ENCODE measurements around the gene POMC. TPM values are rescaled to one million over a fixed set of nuclear protein-coding genes. Genes with fewer than 3 reads are reported as not detected.

The POMC gene
- total RNA-seq, 3 donors from 2014 or later: 2.8 to 10.7 (median 2.9) TPM

DNA sequence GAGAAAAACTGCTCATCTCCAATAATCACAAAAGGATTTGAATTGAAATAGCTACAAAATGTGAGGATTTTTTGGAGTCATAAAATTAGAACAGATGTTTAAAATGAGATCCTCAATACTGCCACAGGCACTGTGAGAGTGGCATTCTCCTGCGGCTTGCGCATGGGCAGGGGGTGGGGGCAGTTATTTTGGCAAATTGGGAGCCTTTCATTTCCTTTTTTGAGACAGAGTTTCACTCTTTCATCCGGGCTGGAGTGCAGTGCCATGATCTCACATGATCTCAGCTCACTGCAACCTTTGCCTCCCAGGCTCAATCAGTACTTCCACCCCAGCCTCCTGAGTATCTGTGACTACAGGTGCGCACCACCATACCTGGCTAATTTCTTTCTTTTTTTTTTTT is 42.4 kb downstream of the POMC start:
- Histone ChIP-seq H3K9me3 (no peaks in the 10 kb centered on the region), H3K4me3 (no peak overlapping the region), H3K27me3 (peaks cover 0 to 3% of the 10 kb centered on the region in 2 donors), H3K36me3 (no peaks in the 10 kb centered on the region), H3K27ac (no peak overlapping the region), H3K4me1 (no peaks in the 10 kb centered on the region)
- TF ChIP-seq POLR2A (IDR thresholded peaks at IDR 0.05) (no peak), POLR2AphosphoS5 (IDR thresholded peaks at IDR 0.05) (no peak)
- TF ChIP-seq, protein P1, sequence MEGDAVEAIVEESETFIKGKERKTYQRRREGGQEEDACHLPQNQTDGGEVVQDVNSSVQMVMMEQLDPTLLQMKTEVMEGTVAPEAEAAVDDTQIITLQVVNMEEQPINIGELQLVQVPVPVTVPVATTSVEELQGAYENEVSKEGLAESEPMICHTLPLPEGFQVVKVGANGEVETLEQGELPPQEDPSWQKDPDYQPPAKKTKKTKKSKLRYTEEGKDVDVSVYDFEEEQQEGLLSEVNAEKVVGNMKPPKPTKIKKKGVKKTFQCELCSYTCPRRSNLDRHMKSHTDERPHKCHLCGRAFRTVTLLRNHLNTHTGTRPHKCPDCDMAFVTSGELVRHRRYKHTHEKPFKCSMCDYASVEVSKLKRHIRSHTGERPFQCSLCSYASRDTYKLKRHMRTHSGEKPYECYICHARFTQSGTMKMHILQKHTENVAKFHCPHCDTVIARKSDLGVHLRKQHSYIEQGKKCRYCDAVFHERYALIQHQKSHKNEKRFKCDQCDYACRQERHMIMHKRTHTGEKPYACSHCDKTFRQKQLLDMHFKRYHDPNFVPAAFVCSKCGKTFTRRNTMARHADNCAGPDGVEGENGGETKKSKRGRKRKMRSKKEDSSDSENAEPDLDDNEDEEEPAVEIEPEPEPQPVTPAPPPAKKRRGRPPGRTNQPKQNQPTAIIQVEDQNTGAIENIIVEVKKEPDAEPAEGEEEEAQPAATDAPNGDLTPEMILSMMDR (IDR thresholded peaks at IDR 0.05): no peak
- intact Hi-C loops (cut with DNase I; ENCODE audit: low total_unique reads): no loop called here
- DNase-seq (ENCODE audit: low spot score in 2 of 2): no peak

DNA sequence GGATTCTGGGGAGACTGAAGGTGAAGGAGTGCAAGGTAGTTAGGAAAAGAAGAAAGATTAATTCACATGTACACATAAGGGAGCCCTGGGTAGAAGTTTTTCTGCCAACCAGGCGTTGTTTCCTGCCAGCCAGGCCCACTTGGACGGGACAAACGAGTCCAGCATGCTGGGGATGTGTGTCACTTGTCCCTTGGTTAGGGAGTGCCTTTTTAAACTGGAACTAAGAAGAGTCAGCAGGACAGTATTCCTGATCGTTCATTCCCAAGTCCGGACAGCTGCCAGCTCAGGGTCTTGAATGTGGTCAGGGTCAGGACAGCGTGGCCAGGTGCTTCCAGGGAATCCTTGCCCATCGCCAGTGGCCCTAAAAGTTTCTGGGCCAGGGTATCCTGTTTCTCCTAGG is 43.2 kb downstream of the POMC start:
- H3K36me3 ChIP-seq: no peaks in the 10 kb centered on the region

DNA sequence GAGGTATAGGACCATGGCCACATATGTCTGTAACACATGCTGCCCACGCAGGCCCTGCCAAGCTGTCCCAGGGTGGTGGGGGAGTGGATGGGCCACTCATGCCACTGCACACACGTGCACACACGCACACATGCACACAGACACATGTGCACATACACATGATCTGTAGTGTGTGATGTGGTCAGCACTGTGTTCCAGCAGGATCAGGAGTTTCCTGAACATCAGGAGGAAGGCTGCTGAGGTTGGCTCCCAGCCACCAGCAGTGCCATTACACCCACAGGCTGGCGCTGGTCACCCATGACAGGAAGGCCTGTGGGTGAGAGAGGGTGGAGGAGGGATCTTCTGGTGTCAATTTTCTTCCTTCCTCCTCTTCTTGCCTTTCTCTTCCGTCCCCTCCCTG is 44.7 kb downstream of the POMC start:
- DNase-seq (ENCODE audit: low spot score in 2 of 2): no peak
- H3K36me3 ChIP-seq: no peaks in the 10 kb centered on the region
- H3K4me3 ChIP-seq: no peak overlapping the region
- intact Hi-C loops (cut with DNase I; ENCODE audit: low total_unique reads): no loop called here
- no peaks in the 10 kb centered on the region for H3K27me3 ChIP-seq
- TF ChIP-seq, protein P1 (IDR thresholded peaks at IDR 0.05): no peak
- no peak for TF ChIP-seq POLR2AphosphoS5 (IDR thresholded peaks at IDR 0.05)
- no peak for TF ChIP-seq POLR2A (IDR thresholded peaks at IDR 0.05)
- no peaks in the 10 kb centered on the region for H3K9me3 ChIP-seq
- H3K27ac ChIP-seq: no peak overlapping the region
- H3K4me1 ChIP-seq: no peaks in the 10 kb centered on the region

More for the DNA sequence above, 43.2 kb downstream of the POMC start:
- Histone ChIP-seq H3K4me3 (no peak overlapping the region), H3K27ac (no peak overlapping the region), H3K4me1 (no peaks in the 10 kb centered on the region), H3K9me3 (no peaks in the 10 kb centered on the region), H3K27me3 (no peaks in the 10 kb centered on the region)
- intact Hi-C loops (cut with DNase I; ENCODE audit: low total_unique reads): no loop called here
- no peak for DNase-seq (ENCODE audit: low spot score in 2 of 2)
- TF ChIP-seq, protein P1 (IDR thresholded peaks at IDR 0.05): no peak
- TF ChIP-seq POLR2A (IDR thresholded peaks at IDR 0.05) (no peak), POLR2AphosphoS5 (IDR thresholded peaks at IDR 0.05) (no peak)

DNA sequence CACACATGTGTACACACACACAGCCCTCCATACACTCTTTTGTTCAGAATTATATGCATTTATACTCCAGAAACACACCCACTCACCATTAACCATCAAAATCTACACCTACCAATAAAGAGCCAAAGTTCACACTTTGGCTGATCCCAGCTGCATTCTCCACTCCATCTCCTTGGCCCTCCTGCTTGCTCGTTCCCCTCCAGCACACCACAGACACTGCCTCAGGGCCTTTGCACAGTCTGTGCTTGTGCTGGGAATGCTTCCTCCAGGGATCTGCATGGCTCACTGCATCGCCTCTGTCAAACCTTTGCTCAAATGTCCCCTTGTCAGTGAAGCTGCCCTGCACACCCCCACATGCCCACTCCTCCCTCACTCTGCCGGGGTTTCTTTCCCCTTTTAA is 46.0 kb downstream of the POMC start:
- H3K4me3 ChIP-seq: no peak overlapping the region
- no peaks in the 10 kb centered on the region for H3K36me3 ChIP-seq
- intact Hi-C loops (cut with DNase I; ENCODE audit: low total_unique reads): no loop called here
- no peak overlapping the region for H3K27ac ChIP-seq
- H3K27me3 ChIP-seq: no peaks in the 10 kb centered on the region
- H3K9me3 ChIP-seq: no peaks in the 10 kb centered on the region
- DNase-seq (ENCODE audit: low spot score in 2 of 2): no peak
- H3K4me1 ChIP-seq: no peaks in the 10 kb centered on the region
- TF ChIP-seq POLR2AphosphoS5 (IDR thresholded peaks at IDR 0.05) (no peak), POLR2A (IDR thresholded peaks at IDR 0.05) (no peak)
- TF ChIP-seq, protein P1 (IDR thresholded peaks at IDR 0.05): no peak

DNA sequence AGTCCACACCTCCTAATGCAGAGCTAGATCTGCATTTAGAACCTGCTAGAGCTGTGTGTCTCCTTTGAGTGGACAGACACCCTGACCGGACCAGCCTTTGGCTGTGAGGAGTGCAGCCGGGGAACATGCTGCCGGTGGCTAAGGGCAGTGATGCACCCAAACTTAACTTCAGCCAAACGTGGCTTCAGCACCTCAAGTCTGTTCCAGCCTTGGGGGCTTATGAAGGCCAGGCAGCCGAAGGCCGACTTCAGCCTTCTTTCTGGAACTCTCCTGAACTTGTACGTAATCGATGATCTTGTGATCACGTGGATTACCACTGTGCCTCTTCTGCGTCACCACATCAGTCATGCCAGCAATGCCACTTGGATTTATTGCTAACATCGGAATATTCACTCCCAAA is 49.1 kb downstream of the POMC start:
- no peak for TF ChIP-seq POLR2AphosphoS5 (IDR thresholded peaks at IDR 0.05)
- no peak for TF ChIP-seq POLR2A (IDR thresholded peaks at IDR 0.05)
- TF ChIP-seq, protein P1 (IDR thresholded peaks at IDR 0.05): no peak
- no peaks in the 10 kb centered on the region for H3K27me3 ChIP-seq
- H3K36me3 ChIP-seq: no peaks in the 10 kb centered on the region
- no peaks in the 10 kb centered on the region for H3K4me1 ChIP-seq
- H3K4me3 ChIP-seq: no peak overlapping the region
- intact Hi-C loops (cut with DNase I; ENCODE audit: low total_unique reads): no loop called here
- H3K9me3 ChIP-seq: no peaks in the 10 kb centered on the region
- no peak overlapping the region for H3K27ac ChIP-seq
- DNase-seq (ENCODE audit: low spot score in 2 of 2): no peak
